Measurements from ENCODE around the gene BRIP1. TPM values are rescaled to one million over a fixed set of nuclear protein-coding genes. Genes with fewer than 3 reads are reported as not detected.
"Not testable (repeated sequence)": the region's sequence is repeated elsewhere in the genome, so short reads cannot be mapped to it uniquely, and the experiment has no call there.

Gene BRIP1
- total RNA-seq, 1 experiment from 2014 or later: 12.7 TPM

DNA sequence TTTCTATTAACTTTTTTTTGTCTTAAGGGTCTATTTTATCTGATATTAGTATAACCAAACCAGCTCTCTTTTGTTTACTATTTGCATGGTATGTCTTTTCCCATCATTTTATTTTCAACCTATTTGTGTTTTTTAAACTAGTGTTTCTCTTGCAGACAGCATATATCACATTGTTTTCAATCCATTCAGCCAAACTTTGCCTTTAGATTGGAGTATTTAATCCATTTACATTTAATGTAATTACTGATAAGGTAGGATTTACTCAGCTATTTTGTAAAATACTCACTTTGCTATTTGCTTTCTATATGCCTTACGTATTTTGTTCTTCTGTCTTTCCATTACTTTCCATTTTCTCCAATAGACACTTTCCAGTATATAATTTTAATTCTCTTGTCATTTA lies 164.3 kb downstream of the BRIP1 start:
- no peak for DNase-seq (ENCODE audit: low read depth)

DNA sequence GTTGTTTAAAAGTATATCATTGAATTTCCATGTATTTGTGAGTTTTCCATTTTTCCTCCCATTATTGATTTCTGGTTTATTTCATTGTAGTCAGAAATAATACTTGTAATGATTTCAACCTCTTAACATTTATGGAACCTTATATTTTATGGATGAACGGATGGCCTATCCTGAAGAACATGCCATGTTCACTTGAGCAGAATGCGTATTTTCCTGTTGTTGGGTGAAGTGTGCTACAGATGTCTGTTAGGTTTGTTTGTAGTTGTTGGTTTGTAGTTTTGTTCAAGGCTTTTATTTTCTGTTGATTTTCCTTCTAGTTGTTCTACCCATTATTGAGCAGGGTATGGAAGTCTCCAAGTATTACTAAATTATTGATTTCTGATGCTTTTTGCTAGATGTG lies 165.1 kb downstream of the BRIP1 start:
- DNase-seq (ENCODE audit: low read depth): no peak

DNA sequence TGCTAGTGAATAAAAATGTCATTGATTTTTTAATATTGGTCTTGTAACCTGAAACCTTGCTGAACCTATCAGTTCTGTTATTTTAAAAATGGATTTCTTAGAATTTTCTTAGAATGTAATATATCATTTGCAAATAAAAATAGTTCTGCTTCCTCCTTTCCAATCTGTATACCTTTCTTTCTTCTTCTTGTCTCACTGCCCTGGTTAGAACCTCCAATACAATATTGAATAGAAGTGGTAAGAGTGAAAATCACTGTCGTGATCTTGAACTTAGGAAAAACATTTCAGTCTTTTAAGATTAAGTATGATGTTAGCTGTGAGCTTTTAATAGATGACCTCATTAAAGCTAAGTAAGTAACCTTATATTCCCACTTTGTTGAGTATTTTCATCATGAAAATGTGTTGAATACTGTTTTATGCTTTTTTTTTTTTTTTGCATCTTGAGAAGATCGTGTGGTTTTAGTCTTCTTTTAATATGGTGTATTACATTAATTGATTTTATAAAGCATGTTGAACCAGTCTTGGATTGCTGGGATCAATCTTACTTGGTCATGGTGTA lies 167.5 kb downstream of the BRIP1 start:
- no peak for DNase-seq (ENCODE audit: low read depth)

DNA sequence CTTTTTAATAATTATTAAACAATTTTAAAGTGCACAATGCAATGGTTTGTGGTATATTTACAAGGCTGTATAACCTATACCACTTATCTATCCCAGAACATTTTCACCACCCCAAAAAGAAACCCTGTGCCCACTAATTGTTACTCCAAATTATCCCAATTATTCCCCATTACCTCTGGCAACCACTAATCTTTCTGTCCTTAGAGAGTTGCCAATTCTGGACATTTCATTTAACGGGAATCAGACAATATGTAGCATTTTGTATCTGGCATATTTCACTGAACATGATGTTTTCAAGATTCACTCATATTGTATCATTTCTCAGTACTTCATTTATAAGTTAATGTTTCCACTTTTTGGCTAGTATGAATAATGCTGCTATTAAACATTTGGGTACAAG lies 169.2 kb downstream of the BRIP1 start:
- no peak for DNase-seq (ENCODE audit: low read depth)

DNA sequence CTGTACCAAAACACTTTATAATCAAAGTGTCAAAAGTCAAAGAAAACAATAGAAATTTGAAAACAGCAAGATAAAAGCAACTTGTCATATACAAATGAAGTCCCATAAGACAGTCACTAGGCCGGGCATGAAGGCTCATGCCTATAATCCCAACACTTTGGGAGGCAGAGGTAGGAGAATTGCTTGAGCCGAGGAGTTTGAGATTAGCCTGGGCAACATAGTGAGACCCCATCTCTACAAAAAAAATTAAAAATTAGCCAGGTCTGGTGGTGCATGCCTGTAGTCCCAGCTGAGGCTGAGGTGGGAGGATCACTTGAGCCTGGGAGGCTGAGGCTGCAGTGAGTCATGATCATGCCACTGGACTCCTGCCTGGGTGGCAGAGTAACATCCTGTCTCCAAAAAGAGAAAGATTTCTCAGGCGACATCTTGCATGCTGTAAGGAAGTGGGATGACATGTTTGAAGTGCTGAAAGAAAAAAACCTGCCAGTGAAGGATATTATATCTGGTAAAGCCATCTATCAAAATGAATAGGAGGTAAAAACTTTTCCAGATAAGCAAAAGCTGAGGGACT lies 173.6 kb downstream of the BRIP1 start:
- peak; percentile 50 for DNase-seq (ENCODE audit: low read depth)

DNA sequence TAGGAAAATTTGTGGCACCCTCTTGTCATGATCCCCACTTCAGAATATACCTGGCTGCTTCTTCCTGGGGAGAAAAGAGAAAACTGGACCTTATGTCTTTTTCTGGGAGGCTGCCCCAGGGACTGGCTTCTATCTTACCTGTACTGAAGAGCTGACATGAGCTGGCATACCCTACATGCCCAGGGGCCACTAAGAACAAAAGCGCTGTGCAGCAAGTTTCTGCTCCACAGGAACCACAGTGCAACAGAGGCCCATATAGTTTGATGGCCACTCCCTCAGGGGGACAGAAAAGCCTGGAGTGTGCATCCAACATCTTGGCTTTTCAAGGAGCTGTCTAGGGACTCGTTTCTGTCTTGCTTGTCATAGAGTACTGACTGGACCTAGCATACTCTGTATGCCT lies 175.6 kb downstream of the BRIP1 start:
- no peak for DNase-seq (ENCODE audit: low read depth)

DNA sequence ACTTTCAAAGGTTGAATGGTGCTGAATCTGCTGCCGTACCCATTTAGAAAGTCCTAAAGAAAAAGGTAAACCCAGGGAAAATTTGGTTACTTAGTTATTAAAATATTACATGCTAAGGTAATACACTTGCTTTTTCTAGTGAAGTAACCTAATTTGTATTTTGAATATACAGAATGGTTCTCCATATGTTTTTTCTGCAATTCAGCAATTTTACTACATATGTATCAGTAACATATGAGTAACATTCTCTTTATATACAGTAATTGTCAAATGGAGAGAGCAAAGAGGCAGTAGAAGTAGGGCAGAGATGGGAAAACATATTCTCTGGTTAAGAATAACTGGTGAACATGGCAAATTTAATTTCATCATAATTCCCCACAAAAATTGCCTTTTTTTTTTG lies 177.2 kb downstream of the BRIP1 start:
- no peak for DNase-seq (ENCODE audit: low read depth)

DNA sequence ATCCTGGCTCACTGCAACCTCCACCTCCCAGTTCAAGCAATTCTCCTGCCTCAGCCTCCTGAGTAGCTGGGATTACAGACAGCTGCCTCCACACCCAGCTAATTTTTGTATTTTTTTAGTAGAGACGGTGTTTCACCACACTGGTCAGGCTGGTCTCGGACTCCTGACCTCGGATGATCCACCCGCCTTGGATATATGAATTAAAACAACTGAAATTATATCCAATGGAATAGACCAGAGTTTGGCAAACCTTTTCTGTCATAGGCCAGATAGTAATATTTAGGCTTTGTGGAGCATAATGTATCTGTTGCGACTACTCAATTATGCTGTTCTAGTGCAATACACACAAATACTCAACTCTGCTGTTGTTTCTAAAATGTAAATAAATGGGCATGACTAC lies 178.5 kb downstream of the BRIP1 start:
- no peak for DNase-seq (ENCODE audit: low read depth)

DNA sequence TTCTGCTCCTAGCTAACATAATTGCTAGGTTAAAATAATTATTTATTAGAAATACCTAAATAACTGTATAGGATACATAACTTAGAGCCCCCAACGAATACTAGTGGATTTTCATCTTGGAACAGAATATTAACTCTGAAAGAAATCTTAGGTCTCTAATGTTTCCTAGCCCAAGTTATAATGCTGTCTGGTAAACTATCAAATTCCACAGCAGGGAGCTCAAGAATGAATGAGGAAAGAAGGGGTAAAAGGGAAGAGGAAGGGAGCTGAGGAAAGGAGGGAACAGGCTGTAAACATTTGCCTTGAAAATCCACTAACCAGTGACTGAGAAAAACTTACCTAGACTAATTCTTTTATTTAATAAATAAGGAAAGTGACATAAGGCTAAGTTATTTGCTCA lies 179.2 kb downstream of the BRIP1 start:
- no peak for DNase-seq (ENCODE audit: low read depth)

DNA sequence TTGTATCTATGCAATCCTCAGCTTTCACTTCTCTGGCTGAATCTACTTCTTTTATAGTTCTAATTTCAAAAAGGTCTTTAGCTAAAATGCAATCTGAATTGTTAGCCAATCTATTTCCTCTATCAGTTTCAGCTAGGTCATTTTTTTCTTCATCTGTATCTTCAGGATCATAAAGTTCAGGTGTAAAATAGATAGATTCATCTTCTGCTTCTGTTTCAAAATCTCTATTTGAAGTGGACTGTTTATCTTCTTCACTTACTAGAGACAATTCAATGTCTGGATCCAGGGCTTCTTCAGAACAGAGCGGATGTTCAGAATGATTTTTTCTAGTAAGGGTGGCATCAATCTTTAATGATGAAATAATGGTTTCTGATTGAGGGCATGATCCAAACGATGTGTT lies 179.9 kb downstream of the BRIP1 start:
- no peak for DNase-seq (ENCODE audit: low read depth)

DNA sequence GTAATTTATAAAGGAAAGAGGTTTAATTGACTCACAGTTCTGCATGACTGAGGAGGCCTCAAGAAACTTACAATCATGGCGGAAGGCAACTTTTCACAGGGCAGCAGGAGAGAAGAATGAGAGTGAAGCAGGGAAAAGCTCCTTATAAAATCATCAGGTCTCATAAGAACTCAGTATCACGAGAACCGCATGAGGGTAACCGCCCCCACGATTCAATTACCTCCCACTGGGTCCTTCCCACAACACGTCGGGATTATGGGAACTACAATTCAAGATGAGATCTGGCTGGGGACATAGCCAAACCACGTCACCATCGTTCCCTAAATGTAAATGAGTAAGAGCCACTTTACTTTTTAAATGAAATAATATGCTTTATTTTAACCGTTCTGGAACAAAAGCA lies 182.4 kb downstream of the BRIP1 start:
- no peak for DNase-seq (ENCODE audit: low read depth)

DNA sequence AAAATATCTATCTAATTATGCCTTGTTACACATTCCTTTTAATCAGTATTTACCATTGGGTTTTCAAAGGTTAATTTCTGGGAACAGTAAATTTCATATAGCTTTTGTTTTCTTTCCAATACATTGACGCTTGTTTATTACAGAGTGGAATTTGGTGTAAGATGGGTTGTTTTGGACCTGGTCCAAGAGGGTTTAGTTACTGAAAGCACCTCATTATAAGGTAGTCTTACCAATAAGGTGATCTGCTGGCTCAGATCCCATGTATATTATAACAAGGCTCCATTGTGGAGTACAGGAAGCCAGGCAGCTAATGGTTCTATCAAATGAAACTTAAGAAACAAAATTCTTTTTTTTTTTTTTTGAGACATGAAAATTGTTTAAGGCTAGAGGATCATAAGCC lies 185.0 kb downstream of the BRIP1 start:
- DNase-seq (ENCODE audit: low read depth): no peak

DNA sequence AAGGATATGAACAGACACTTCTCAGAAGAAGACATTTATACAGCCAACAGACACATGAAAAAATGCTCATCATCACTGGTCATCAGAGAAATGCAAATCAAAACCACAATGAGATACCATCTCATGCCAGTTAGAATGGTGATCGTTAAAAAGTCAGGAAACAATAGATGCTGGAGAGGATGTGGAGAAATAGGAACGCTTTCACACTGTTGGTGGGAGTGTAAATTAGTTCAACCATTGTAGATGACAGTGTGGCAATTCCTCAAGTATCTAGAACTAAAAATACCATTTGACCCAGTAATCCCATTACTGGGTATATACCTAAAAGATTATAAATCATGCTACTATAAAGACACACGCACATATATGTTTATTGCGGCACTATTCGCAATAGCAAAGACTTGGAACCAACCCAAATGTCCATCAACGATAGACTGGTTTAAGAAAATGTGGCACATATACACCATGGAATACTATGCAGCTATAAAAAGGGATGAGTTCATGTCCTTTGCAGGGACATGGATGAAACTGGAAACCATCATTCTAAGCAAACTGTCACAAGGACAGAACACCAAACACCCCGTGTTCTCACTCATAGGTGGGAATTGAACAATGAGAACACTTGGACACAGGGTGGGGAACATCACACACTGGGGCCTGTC lies 186.0 kb downstream of the BRIP1 start:
- DNase-seq (ENCODE audit: low read depth): not testable (repeated sequence)

DNA sequence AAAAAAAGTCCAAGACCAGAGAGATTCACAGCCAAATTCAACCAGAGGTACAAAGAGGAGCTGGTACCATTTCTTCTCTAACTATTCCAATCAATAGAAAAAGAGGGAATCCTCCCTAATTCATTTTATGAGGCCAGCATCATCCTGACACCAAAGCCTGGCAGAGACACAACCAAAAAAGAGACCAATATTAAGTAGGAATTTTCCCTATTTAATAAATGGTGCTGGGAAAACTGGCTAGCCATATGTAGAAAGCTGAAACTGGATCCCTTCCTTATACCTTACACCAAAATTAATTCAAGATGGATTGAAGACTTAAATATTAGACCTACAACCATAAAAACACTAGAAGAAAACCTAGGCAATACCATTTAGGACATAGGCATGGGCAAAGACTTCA lies 186.8 kb downstream of the BRIP1 start:
- not testable (repeated sequence) for DNase-seq (ENCODE audit: low read depth)

DNA sequence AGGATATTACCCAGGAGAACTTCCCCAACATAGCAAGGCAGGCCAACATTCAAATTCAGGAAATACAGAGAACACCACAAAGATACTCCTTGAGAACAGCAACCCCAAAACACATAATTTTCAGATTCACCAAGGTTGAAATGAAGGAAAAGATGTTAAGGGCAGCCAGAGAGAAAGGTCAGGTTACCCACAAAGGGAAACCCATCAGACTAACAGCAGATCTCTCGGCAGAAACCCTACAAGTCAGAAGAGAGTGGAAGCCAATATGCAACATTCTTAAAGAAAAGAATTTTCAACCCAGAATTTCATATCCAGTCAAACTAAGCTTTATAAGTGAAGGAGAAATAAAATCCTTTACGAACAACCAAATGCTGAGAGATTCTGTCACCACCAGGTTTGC lies 188.7 kb downstream of the BRIP1 start:
- not testable (repeated sequence) for DNase-seq (ENCODE audit: low read depth)

DNA sequence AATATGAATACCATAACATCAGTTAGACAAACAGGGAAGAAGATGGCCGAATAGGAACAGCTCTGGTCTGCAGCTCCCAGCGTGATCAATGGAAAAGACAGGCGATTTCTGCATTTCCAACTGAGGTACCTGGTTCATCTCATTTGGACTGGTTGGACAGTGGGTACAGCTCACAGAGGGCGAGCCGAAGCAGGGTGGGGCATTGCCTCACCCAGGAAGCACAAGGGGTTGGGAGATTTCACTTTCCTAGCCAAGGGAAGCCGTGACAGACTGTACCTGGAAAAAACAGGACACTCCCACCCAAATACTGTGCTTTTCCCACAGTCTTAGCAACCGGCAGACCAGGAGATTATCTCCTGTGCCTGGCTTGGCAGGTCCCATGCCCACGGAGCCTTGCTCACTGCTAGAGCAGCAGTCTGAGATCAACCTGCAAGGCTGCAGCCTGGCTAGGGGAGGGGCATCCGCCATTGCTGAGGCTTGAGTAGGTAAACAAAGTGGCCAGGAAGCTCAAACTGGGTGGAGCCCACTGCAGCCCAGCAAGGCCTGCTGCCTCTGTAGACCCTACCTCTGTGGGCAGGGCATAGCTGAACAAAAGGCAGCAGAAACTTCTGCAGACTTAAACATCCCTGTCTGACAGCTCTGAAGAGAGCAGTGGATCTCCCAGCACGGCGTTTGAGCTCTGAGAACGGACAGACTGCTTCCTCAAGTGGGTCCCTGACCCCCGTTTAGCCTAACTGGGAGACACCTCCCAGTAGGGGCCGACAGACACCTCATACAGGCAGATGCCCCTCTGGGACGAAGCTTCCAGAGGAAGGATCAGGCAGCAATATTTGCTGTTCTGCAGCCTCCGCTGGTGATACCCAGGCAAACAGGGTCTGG lies 190.1 kb downstream of the BRIP1 start:
- not testable (repeated sequence) for DNase-seq (ENCODE audit: low read depth)

DNA sequence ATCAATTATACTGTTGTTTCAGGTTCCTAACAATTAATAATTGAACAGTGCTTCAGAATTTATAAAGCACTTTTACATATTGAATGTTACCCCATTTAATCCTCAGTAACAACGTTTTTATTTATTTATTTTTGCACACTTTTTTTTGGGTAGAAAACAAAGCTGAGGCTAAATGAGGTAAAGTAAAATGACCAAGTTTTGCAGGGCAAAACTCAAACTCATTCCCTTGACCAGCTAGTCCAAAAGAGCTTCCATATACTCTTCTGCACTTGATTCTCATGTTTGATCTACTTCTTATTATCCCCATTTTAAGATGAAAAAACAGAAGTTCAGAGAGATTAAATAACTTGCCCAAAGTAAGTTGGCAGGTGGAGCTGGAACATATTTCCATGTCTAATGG lies 191.2 kb downstream of the BRIP1 start:
- no peak for DNase-seq (ENCODE audit: low read depth)

DNA sequence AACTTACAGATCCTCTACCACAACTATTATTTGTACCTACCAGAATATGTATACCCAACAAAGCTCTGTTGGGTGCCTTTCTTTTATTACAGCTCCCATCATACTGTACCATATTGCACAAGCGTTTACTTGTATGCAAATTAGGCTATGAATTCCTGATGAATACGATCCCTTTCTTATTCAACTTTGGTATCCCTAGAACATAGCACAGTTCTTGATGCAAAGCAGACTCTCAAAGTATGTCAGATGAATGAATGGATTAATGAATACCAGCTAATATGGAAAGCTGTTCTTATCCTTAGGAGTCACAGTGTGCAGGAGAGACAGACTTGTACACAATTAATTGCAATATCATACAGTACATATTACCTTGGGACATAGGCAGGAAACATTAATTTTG lies 192.6 kb downstream of the BRIP1 start:
- DNase-seq (ENCODE audit: low read depth): no peak

DNA sequence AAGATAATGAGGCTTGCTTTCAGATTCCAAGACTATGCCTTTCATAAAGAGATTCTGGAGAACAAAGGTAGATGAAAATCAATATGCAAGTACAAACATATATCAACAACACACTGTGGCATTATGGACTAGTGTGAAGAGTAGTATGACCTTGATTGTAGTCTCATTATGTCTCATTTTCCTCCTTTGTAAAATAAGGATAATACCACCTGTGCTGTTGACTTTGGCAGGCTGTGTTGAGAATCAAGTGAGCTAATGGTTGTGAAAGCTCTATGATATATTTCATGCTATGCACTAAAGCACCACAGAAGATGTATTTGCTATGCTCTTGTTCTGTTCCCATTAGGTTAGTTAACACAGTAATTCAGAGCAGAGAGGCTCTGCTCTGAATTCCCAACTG lies 193.8 kb downstream of the BRIP1 start:
- no peak for DNase-seq (ENCODE audit: low read depth)

DNA sequence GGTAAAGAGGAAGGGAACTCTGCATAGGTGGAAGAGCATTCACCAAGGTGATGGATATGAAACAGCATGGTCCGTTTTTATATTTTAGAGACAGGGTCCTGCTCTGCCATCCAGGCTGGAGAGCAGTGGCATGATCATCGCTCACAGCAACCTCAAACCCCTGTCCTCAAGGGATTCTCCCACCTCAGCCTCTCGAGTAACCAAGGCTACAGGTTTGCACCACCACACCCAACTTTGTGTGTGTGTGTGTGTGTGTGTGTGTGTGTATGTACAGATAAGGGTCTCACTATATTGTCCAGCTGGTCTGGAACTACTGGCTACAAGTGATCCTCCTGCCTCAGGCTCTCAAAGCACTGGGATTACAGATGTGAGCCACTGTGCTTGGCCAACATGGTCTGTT lies 194.8 kb downstream of the BRIP1 start:
- no peak for DNase-seq (ENCODE audit: low read depth)

DNA sequence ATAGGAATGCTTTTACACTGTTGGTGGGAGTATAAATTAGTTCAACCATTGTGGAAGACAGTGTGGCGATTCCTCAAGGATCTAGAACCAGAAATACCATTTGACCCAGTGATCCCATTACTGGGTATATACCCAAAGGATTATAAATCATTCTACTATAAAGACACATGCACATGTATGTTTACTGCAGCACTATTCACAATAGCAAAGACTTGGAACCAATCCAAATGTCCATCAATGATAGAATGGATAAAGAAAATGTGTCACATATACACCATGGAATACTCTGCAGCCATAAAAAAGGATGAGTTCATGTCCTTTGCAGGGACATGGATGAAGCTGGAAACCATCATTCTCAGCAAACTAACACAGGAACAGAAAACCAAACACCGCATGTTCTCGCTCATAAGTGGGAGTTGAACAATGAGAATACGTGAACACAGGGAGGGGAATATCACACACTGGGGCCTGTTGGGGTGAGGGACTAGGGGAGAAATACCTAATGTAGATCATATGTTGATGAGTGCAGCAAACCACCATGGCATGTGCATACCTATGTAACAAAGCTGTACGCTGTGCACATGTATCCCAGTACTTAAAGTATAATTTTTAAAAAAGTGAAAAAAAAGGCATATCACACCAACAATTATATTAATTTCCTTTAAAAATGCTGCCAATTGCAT lies 196.8 kb downstream of the BRIP1 start:
- DNase-seq (ENCODE audit: low read depth): not testable (repeated sequence)

DNA sequence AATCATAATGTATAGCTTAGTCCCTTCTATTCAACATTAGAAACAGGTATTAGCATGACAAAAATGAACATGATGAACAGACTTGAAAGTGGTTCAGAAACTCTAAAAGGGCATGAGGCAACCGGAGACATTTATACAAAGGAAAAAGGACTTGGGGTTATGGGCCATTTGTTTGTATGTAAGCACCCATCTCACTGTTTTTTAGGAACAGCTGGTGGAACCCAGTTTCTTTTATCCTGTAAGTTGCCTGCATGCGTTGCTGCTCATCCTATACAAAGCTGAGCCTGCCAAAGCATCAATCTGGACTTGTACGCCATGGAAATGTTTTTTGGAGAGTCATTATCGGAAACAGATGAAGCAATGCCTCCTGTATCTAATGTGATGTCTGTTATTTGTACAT lies 200.0 kb downstream of the BRIP1 start:
- no peak for DNase-seq (ENCODE audit: low read depth)
